ENCODE measurements around the gene FBXO28. TPM values are rescaled to one million over a fixed set of nuclear protein-coding genes. Genes with fewer than 3 reads are reported as not detected.

The FBXO28 gene
- total RNA-seq, 1 donor, result 41.5 TPM

- no peak for DNase-seq (ENCODE audit: low read depth)
- no peak for TF ChIP-seq CTCF (IDR thresholded peaks at IDR 0.05; ENCODE audit: insufficient read depth, low read depth, low read length)
- H3K4me3 ChIP-seq (ENCODE audit: low read depth, low read length), result no peak overlapping the region
Measured at GRCh38 chr1:224084867-224085266, 29.0 kb upstream of the FBXO28 start.

GRCh38 chr1:224085421-224086108 is 28.3 kb upstream of the FBXO28 start:
- DNase-seq (ENCODE audit: low read depth), result no peak
- no peak for TF ChIP-seq CTCF (IDR thresholded peaks at IDR 0.05; ENCODE audit: insufficient read depth, low read depth, low read length)
- H3K4me3 ChIP-seq (ENCODE audit: low read depth, low read length), result no peak overlapping the region

GRCh38 chr1:224087286-224087794 is 26.6 kb upstream of the FBXO28 start:
- DNase-seq (ENCODE audit: low read depth), result no peak
- no peak overlapping the region for H3K4me3 ChIP-seq (ENCODE audit: low read depth, low read length)
- TF ChIP-seq CTCF (IDR thresholded peaks at IDR 0.05; ENCODE audit: insufficient read depth, low read depth, low read length), result no peak

- no peak for TF ChIP-seq CTCF (IDR thresholded peaks at IDR 0.05; ENCODE audit: insufficient read depth, low read depth, low read length)
Measured at GRCh38 chr1:224089583-224089982, 24.3 kb upstream of the FBXO28 start.

GRCh38 chr1:224090116-224090515 is 23.8 kb upstream of the FBXO28 start:
- no peak for TF ChIP-seq CTCF (IDR thresholded peaks at IDR 0.05; ENCODE audit: insufficient read depth, low read depth, low read length)
- DNase-seq (ENCODE audit: low read depth), result no peak
- no peak overlapping the region for H3K4me3 ChIP-seq (ENCODE audit: low read depth, low read length)

More at GRCh38 chr1:224089583-224089982, 24.3 kb upstream of the FBXO28 start:
- H3K4me3 ChIP-seq (ENCODE audit: low read depth, low read length), result no peak overlapping the region
- no peak for DNase-seq (ENCODE audit: low read depth)

- TF ChIP-seq CTCF (IDR thresholded peaks at IDR 0.05; ENCODE audit: insufficient read depth, low read depth, low read length), result no peak
- DNase-seq (ENCODE audit: low read depth), result no peak
- H3K4me3 ChIP-seq (ENCODE audit: low read depth, low read length), result no peak overlapping the region
Measured at GRCh38 chr1:224092111-224092510, 21.8 kb upstream of the FBXO28 start.

GRCh38 chr1:224092601-224093000 is 21.3 kb upstream of the FBXO28 start:
- DNase-seq (ENCODE audit: low read depth), result no peak
- no peak overlapping the region for H3K4me3 ChIP-seq (ENCODE audit: low read depth, low read length)
- TF ChIP-seq CTCF (IDR thresholded peaks at IDR 0.05; ENCODE audit: insufficient read depth, low read depth, low read length), result no peak
